ENCODE results near the gene CCDC27.

Gene CCDC27

GRCh38 chr1:3770047-3770765 lies 18.0 kb downstream of the CCDC27 start:
- TF ChIP-seq GATA2 (IDR thresholded peaks at IDR 0.05; ENCODE audit: low read depth, low read length) (no peak), GATA3 (IDR thresholded peaks at IDR 0.05; ENCODE audit: low read depth, low read length) (no peak)

DNA sequence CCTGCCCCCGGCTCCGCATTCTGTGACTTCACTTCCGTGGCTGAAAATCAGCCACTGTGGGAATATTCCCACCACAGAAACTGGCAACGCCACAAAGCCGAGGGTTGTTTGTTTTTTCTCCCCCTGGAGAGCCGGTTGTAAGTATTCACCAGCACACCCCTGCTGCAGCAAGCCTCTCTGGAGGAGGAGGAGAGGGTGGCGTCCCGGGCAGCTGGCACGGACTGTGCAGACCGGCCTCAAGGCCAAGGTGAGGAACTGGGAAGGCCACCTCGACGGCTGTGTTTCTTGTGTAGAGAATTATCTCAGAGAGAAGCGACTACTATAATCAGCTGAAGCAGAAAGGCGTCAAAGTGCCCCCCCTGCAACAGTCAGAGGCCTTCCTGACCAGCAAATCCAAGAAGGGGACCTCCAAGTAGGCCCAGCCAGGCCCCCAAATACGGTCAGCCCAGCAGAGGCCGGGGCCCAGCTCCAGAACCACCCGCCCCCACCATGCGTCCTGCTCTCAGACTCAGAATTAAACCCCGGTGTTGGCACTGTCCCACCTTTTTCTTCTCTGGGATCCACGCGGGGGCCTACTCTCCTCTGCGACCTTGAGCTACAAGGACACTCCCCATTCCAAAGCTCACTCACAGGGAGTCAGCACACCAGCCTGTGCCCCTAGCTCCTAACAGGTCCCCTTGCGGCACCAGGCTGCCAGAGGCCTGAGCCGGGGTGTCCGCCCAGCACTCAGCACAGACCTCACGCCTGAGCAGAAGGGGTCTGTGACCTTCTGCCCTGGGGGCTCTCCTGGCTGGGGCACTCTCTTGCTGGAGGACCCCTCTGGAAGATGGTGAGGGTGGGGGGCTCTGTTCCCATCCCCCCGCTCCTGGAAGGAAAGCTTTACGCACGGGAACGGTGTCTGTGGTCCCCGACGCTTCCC lies 19.1 kb downstream of the CCDC27 start:
- no peak for TF ChIP-seq GATA2 (IDR thresholded peaks at IDR 0.05; ENCODE audit: low read depth, low read length)
- no peak for TF ChIP-seq GATA3 (IDR thresholded peaks at IDR 0.05; ENCODE audit: low read depth, low read length)

DNA sequence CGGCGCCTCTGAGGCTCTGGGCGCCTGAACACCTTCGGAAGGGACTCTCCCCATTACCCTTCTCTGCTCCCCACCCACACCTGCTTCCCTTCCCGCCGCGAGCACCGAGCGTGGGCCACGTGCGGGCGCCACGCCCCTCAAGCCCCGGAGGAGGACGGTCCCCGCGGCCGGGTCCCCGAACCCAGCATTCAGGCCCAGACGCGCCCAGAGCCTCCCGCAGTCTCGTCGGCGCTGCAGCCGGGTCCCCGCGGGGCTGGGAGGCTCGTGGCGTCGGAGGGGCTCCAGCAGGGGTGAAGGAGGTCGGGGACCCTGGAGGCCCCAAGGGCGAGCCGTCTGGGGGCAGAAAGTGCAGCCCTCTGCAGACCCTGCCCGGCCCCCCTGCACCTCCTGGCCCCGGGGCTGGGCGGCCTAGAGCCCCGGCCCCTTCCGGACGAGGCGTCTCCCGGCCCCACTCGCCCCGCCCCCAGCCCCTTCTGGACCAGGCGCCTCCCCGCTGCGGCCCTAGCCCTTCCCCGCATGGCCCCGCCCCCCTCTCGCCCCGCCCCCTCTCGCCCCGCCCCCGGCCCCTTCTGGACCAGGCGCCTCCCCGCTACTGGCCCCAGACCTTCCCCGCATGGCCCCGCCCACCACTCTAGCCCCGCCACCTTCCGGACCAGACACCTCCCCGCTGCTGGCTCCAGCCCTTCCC lies 19.9 kb downstream of the CCDC27 start:
- TF ChIP-seq GATA3 (IDR thresholded peaks at IDR 0.05; ENCODE audit: low read depth, low read length), result no peak
- TF ChIP-seq GATA2 (IDR thresholded peaks at IDR 0.05; ENCODE audit: low read depth, low read length), result no peak

GRCh38 chr1:3772715-3773571 lies 20.7 kb downstream of the CCDC27 start, which contains the start of gene SMIM1:
Gene SMIM1 (plus strand): TSS chr1:3772749. CDS start chr1:3775374, 2,625 bp downstream.
- no peak for TF ChIP-seq GATA3 (IDR thresholded peaks at IDR 0.05; ENCODE audit: low read depth, low read length)
- no peak for TF ChIP-seq GATA2 (IDR thresholded peaks at IDR 0.05; ENCODE audit: low read depth, low read length)

GRCh38 chr1:3773572-3774275 lies 21.5 kb downstream of the CCDC27 start:
- TF ChIP-seq GATA3 (IDR thresholded peaks at IDR 0.05; ENCODE audit: low read depth, low read length), result no peak
- TF ChIP-seq GATA2 (IDR thresholded peaks at IDR 0.05; ENCODE audit: low read depth, low read length), result no peak

- TF ChIP-seq GATA3 (IDR thresholded peaks at IDR 0.05; ENCODE audit: low read depth, low read length), result no peak
- TF ChIP-seq GATA2 (IDR thresholded peaks at IDR 0.05; ENCODE audit: low read depth, low read length), result 0 out of 2 replicates have a peak, but pooled peaks have one; percentile 14
Measured at GRCh38 chr1:3774276-3774945, 22.2 kb downstream of the CCDC27 start.

- TF ChIP-seq GATA2 (IDR thresholded peaks at IDR 0.05; ENCODE audit: low read depth, low read length), result no peak
Measured at GRCh38 chr1:3774946-3775489, 22.8 kb downstream of the CCDC27 start.

DNA sequence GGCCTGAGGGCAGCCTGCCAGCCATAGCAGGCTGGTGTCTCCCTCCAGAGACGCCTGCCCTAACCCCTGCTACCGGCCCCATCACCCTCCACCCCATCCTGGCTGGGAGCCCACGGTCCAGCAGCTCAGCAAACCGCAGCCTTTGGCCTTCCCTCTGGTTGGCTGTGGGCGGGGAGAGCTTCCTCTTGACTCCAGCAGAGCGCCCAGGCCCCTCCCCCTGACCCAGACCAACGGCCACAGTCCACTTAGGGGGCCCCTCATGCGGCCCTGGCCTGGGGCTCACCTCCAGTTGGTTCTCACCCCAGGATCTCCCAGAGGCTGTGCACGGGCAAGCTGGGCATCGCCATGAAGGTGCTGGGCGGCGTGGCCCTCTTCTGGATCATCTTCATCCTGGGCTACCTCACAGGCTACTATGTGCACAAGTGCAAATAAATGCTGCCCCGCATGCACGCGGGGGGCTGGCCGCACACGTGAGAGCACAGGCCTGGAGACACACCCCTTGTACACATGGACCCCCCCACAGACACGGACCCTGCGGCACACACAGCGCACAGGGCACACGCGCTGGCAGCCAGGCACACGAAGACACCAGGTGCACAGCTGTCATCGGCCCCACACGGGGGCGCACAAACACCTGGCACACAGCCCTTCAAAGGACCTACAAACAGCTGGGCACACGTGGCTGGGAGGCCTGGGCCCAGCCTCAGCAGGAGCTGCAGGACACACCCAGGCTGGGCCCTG lies 23.4 kb downstream of the CCDC27 start:
- TF ChIP-seq GATA3 (IDR thresholded peaks at IDR 0.05; ENCODE audit: low read depth, low read length) (no peak), GATA2 (IDR thresholded peaks at IDR 0.05; ENCODE audit: low read depth, low read length) (no peak)

DNA sequence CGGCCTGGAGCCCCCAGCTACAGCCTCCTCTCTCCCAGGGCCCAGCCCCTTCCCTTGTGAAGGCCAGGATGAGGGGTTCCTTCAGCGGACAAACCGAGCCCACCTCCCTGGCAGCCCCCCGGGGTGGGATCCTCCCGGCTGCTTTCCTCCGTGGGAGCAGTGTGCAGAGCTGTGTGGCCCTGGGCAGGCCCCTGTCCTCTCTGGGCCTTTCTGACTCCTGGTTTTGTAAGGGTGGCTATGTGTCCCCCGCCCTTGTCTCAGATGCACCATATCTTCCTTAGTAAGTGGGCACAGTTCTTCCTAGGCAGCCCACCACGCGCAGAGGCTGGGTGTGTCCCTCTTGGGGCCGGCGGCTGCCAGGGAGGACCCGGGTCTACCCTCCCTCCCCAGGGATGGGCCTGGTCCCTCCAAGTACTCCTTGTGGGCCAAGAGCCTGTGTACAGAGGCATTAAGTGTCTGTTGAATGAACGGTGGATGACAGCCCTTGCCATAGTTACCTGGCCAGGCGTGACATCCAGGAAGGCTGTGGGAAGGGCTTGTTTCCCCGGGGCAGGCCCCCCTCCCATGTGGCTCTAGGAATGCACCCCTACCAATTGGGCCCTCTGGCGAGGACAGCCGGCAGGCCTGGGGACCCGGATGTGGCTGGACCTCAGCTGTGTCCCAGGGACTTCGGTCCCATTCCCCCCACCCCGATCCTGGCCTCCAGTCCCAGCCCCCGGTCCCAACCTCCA lies 24.1 kb downstream of the CCDC27 start:
- TF ChIP-seq GATA3 (IDR thresholded peaks at IDR 0.05; ENCODE audit: low read depth, low read length), result no peak
- TF ChIP-seq GATA2 (IDR thresholded peaks at IDR 0.05; ENCODE audit: low read depth, low read length), result no peak

- TF ChIP-seq GATA2 (IDR thresholded peaks at IDR 0.05; ENCODE audit: low read depth, low read length) (no peak), GATA3 (IDR thresholded peaks at IDR 0.05; ENCODE audit: low read depth, low read length) (no peak)
Measured at GRCh38 chr1:3777078-3777547, 24.9 kb downstream of the CCDC27 start.

All from SH-SY5Y (cell line).